GM18499 (cell line): ENCODE results near the gene SH3RF3.
"Not testable (repeated sequence)": the region's sequence is repeated elsewhere in the genome, so short reads cannot be mapped to it uniquely, and the experiment has no call there.

ENCODE experiments used
- ATAC-seq: cut with Tn5 transposase; IDR thresholded peaks from one replicate; pipeline ENCODE4 v1.9.1; 2021; ENCODE audit warnings: moderate number of reproducible peaks; ENCODE audit not compliant: insufficient read depth, unreplicated experiment

The SH3RF3 gene

DNA sequence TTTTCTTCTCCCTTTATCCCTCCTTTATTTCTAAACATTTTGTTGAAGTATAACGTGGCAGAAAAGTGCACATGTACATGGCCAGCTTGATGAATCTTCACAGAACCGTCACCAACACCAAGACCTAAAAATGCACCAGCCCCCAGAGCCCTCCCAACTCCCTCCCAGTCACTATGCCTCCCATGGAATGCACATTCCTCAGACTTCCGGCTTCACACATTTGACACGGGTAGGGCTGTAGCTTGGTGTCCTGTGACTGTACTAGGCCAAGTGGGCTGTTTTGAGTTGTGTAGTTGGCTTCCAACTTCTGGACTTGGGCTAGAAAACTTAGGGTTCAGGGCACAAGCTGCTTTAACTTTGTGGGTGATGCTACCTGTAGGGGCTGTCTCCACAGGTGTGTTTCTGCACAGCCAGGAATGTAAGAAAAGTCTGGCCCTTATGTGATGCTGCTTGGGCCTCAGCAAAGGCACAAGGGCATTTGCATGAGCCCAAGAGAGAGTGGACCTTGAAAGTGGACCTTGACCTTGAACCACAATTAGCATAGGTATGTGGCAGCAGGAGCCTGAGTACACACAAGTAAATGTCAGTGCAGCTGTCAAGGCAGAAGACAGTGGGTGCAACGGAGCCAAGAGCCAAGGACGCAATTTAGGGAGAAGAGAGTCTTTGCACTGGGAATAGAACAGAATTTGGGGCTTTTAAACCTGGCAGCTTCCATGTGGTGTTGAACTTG is 406.4 kb downstream of the SH3RF3 start:
- ATAC-seq = no peak

- not testable (repeated sequence) for ATAC-seq
These were observed 407.6 kb downstream of the SH3RF3 start for GRCh38 chr2:109536556-109536955.

DNA sequence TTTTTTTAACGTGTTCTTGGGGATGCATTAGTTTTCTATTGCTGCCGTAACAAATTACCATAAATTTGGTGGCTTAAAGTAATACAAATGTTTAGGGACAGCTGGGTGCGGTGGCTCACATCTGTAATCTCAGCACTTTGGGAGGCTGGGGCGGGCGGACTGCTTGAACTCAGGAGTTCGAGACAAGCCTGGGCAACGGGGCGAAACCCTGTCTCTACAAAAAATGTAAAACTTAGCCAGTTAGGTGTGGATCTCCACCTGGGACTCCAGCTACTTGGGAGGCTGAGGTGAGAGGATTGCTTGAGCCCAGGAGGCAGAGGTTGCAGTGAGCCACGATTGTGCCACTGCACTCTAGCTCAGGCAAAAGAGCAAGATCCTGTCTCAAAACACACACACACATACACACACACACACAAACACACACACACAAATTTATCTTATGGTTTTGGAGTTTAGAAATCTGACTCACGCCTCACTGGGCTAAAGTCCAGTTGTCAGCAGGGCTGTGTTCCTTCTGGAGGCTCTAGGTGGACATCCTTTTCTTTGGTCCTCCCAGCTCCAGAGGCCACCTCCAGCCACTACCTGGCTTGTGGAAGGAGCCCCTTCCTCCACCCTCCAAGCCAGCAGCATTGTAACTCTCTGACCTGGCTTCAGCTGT is 408.7 kb downstream of the SH3RF3 start:
- no peak for ATAC-seq

GRCh38 chr2:109538546-109538945 is 409.5 kb downstream of the SH3RF3 start:
- ATAC-seq = no peak

GRCh38 chr2:109542384-109542783 is 413.4 kb downstream of the SH3RF3 start:
- no peak for ATAC-seq

GRCh38 chr2:109545828-109546713 is 417.1 kb downstream of the SH3RF3 start:
- no peak for ATAC-seq

- no peak for ATAC-seq
These were observed 418.3 kb downstream of the SH3RF3 start for GRCh38 chr2:109547280-109547679.

GRCh38 chr2:109549016-109549590 is 420.1 kb downstream of the SH3RF3 start:
- ATAC-seq = no peak
